HCT116 (cell line): ENCODE results near the gene CEP112.
"Not testable (repeated sequence)": the region's sequence is repeated elsewhere in the genome, so short reads cannot be mapped to it uniquely, and the experiment has no call there.

Experiments
- CEBPB ChIP-seq: IDR thresholded peaks from 2 replicates; pipeline ENCODE4 v1.6.1; 2012; ENCODE audit warnings: low read depth
- CTCF ChIP-seq, 3 experiments: fragments of 200-600 bp in 1 of 3; sonication (generic) in 1 of 3; IDR thresholded peaks in 2 of 3; conservative IDR thresholded peaks in 1 of 3; 2 replicates each; pipeline ENCODE4 v1.5.1; 2012 to 2017; ENCODE audit warnings: low read depth in 2 of 3, low read length in 2 of 3, antibody characterized with exemption in 1 of 3, borderline replicate concordance in 1 of 3, control low read depth in 1 of 3, mild to moderate bottlenecking in 1 of 3, mixed read lengths in 1 of 3, mixed run types in 1 of 3, moderate library complexity in 1 of 3; ENCODE audit not compliant: insufficient read depth in 1 of 3
- EZH2 ChIP-seq: fragments of 200-600 bp; sonication (generic); IDR thresholded peaks from 2 replicates; pipeline ENCODE4 v1.6.1; 2017; ENCODE audit warnings: antibody characterized with exemption, mixed run types
- MAX ChIP-seq: IDR thresholded peaks from 2 replicates; pipeline ENCODE4 v1.6.1; 2012
- POLR2A ChIP-seq: IDR thresholded peaks from 2 replicates; pipeline ENCODE4 v1.7.0; 2011; ENCODE audit warnings: borderline replicate concordance; ENCODE audit not compliant: insufficient read depth, insufficient read length; ENCODE audit errors: extremely low read depth
- RAD21 ChIP-seq: IDR thresholded peaks from 2 replicates; pipeline ENCODE4 v1.6.1; 2012; ENCODE audit warnings: low read depth, mild to moderate bottlenecking
- REST ChIP-seq: IDR thresholded peaks from 2 replicates; pipeline ENCODE4 v1.6.1; 2012; ENCODE audit warnings: low read depth
- SIN3A ChIP-seq: IDR thresholded peaks from 2 replicates; pipeline ENCODE4 v1.6.1; 2012; ENCODE audit warnings: low read depth
- SP1 ChIP-seq: IDR thresholded peaks from 2 replicates; pipeline ENCODE4 v1.6.1; 2012; ENCODE audit warnings: low read depth
- TCF7L2 ChIP-seq: IDR thresholded peaks from 2 replicates; pipeline ENCODE4 v1.7.0; 2011; ENCODE audit warnings: borderline replicate concordance, inconsistent platforms; ENCODE audit not compliant: insufficient read depth, insufficient read length; ENCODE audit errors: extremely low read depth
- YY1 ChIP-seq: IDR thresholded peaks from 2 replicates; pipeline ENCODE4 v1.6.1; 2011; ENCODE audit warnings: low read length, low read depth, moderate library complexity, mild to moderate bottlenecking; ENCODE audit not compliant: insufficient replicate concordance; ENCODE audit errors: extremely low read depth
- ZFX ChIP-seq: fragments of 450-650 bp; IDR thresholded peaks from 2 replicates; pipeline ENCODE4 v1.6.1; 2017
- ZNF274 ChIP-seq: fragments of 200-500 bp; sonication (Bioruptor generic); IDR thresholded peaks from 2 replicates; pipeline ENCODE4 v1.6.1; 2014; ENCODE audit warnings: mild to moderate bottlenecking, low read depth, low read length, inconsistent platforms

- not testable (repeated sequence) for TF ChIP-seq CTCF (IDR thresholded peaks at IDR 0.05 in 2 of 3, conservative IDR thresholded peaks at IDR 0.05 in 1 of 3; ENCODE audit: borderline replicate concordance in 1 of 3, insufficient read depth in 1 of 3, low read depth in 2 of 3, low read length in 2 of 3); POLR2A; ZFX; YY1; EZH2; CEBPB; SP1; RAD21; MAX; REST; TCF7L2; SIN3A; ZNF274
These were observed 383.4 kb downstream of the CEP112 start for GRCh38 chr17:65808566-65808965.
